Tibial artery (tissue), 4 donors: ENCODE results near the gene ZNF273.
"Not testable (repeated sequence)": the region's sequence is repeated elsewhere in the genome, so short reads cannot be mapped to it uniquely, and the experiment has no call there.

Experiments used
- DNase-seq, 2 donors: peaks; one replicate each; pipeline ENCODE4 v3.0.0-alpha.2; 2019
- H3K27ac ChIP-seq, 2 donors: fragments of 200-600 bp; sonication (generic) in 1 of 2; 1 replicate in 1 of 2; 2 replicates in 1 of 2; pipeline ENCODE4 v1.5.1; 2018 to 2019; ENCODE audit warnings: mild to moderate bottlenecking in 1 of 2
- H3K27me3 ChIP-seq, 2 donors: fragments of 200-600 bp; sonication (generic) in 1 of 2; one replicate each; pipeline versions ENCODE4 v1.5.1 to v1.6.0; 2016 to 2019
- H3K36me3 ChIP-seq, 3 donors: fragments of 200-600 bp; sonication (generic) in 2 of 3; one replicate each; pipeline ENCODE4 v1.5.1; 2016 to 2019; ENCODE audit warnings: mild to moderate bottlenecking in 2 of 3
- H3K4me1 ChIP-seq, 4 donors: fragments of 200-600 bp; sonication (generic) in 2 of 4; 1 replicate in 3 of 4; 2 replicates in 1 of 4; pipeline ENCODE4 v1.5.1; 2016 to 2019
- H3K4me3 ChIP-seq, 2 donors: fragments of 200-600 bp; sonication (generic) in 1 of 2; 1 replicate in 1 of 2; 2 replicates in 1 of 2; pipeline ENCODE4 v1.5.1; 2018 to 2019; ENCODE audit warnings: mild to moderate bottlenecking in 2 of 2
- H3K9me3 ChIP-seq, 3 donors: fragments of 200-600 bp; sonication (generic) in 1 of 3; one replicate each; pipeline ENCODE4 v1.5.1; 2016 to 2019
- CTCF ChIP-seq, 2 experiments: fragments of 200-600 bp in 1 of 2; fragments of 450-650 bp in 1 of 2; IDR thresholded peaks; one replicate each; pipeline ENCODE4 v1.5.1; 2017 to 2019; ENCODE audit warnings: antibody characterized with exemption in 2 of 2, mild to moderate bottlenecking in 1 of 2, moderate library complexity in 1 of 2
- intact Hi-C: fragments of 100-400 bp; cut with DNase I; formaldehyde crosslinking; loops from one replicate; pipeline ENCODE4 v1.15.0; 2023; ENCODE audit warnings: low total_unique reads

The ZNF273 gene

GRCh38 chr7:64892666-64893309 is 10.3 kb upstream of the ZNF273 start:
- Histone ChIP-seq H3K4me1 (peaks cover 0 to 47% (median 23%) of the 10 kb centered on the region in 4 donors), H3K9me3 (no peaks in the 10 kb centered on the region), H3K4me3 (no peak overlapping the region), H3K27ac (no peak overlapping the region), H3K36me3 (no peaks in the 10 kb centered on the region), H3K27me3 (no peaks in the 10 kb centered on the region)
- intact Hi-C loops = no loop called here
- TF ChIP-seq CTCF (IDR thresholded peaks at IDR 0.05) = no peak
- DNase-seq = no peak

- no peak overlapping the region for H3K27ac ChIP-seq
- peaks cover 0 to 41% (median 19%) of the 10 kb centered on the region in 4 donors for H3K4me1 ChIP-seq
- H3K27me3 ChIP-seq = no peaks in the 10 kb centered on the region
- TF ChIP-seq CTCF (IDR thresholded peaks at IDR 0.05) = no peak
- no peak for DNase-seq
- intact Hi-C loops = no loop called here
- H3K36me3 ChIP-seq = no peaks in the 10 kb centered on the region
- no peak overlapping the region for H3K4me3 ChIP-seq
- H3K9me3 ChIP-seq = no peaks in the 10 kb centered on the region
These were observed 9.7 kb upstream of the ZNF273 start for GRCh38 chr7:64893401-64893800.

GRCh38 chr7:64902461-64902805 is 640 bp upstream of the ZNF273 start:
- Histone ChIP-seq H3K4me3 (peak overlapping the region; percentile 62 to 82), H3K4me1 (peaks cover 0 to 18% (median 6%) of the 10 kb centered on the region in 4 donors)
- H3K9me3 ChIP-seq, DNase-seq, H3K27me3 ChIP-seq, H3K36me3 ChIP-seq, intact Hi-C loops, H3K27ac ChIP-seq: not testable (repeated sequence)

GRCh38 chr7:64904008-64904407 is 935 bp downstream of the ZNF273 start:
- Histone ChIP-seq H3K27ac (peak overlapping the region in 1 of 2 donors; percentile 77), H3K27me3 (no peaks in the 10 kb centered on the region), H3K36me3 (no peaks in the 10 kb centered on the region), H3K4me3 (peak overlapping the region; percentile 62 to 82), H3K9me3 (no peaks in the 10 kb centered on the region), H3K4me1 (peaks cover 0 to 28% (median 8%) of the 10 kb centered on the region in 4 donors)
- intact Hi-C loops = no loop called here
- TF ChIP-seq CTCF (IDR thresholded peaks at IDR 0.05) = no peak
- DNase-seq = no peak

- no peaks in the 10 kb centered on the region for H3K27me3 ChIP-seq
- no peak overlapping the region for H3K4me3 ChIP-seq
- H3K9me3 ChIP-seq = no peaks in the 10 kb centered on the region
- H3K36me3 ChIP-seq = no peaks in the 10 kb centered on the region
- no peak for DNase-seq
- H3K4me1 ChIP-seq = peaks cover 0 to 28% (median 8%) of the 10 kb centered on the region in 4 donors
- H3K27ac ChIP-seq = no peak overlapping the region
- TF ChIP-seq CTCF (IDR thresholded peaks at IDR 0.05) = no peak
- intact Hi-C loops = no loop called here
These were observed 2.1 kb downstream of the ZNF273 start for GRCh38 chr7:64905133-64905532.

GRCh38 chr7:64905547-64905946 is 2.5 kb downstream of the ZNF273 start:
- H3K27ac ChIP-seq = no peak overlapping the region
- DNase-seq = no peak
- H3K27me3 ChIP-seq = no peaks in the 10 kb centered on the region
- H3K4me3 ChIP-seq = no peak overlapping the region
- peaks cover 0 to 28% (median 8%) of the 10 kb centered on the region in 4 donors for H3K4me1 ChIP-seq
- no peaks in the 10 kb centered on the region for H3K36me3 ChIP-seq
- TF ChIP-seq CTCF (IDR thresholded peaks at IDR 0.05) = no peak
- no peaks in the 10 kb centered on the region for H3K9me3 ChIP-seq
- intact Hi-C loops = no loop called here
